Mesothelial cell of epicardium (in vitro differentiated cells): ENCODE data around the gene LRRC75A. TPM values are rescaled to one million over a fixed set of nuclear protein-coding genes. Genes with fewer than 3 reads are reported as not detected.

Experiments
- DNase-seq, 2 experiments: peaks; one replicate each; pipeline ENCODE4 v3.0.0; 2021; ENCODE audit warnings: low spot score in 2 of 2; ENCODE audit not compliant: unreplicated experiment in 2 of 2
- H3K27ac Mint-ChIP-seq: 2 replicates; pipeline ENCODE4 v1.8.0; 2021; ENCODE audit warnings: mixed read lengths
- H3K27me3 Mint-ChIP-seq: 2 replicates; pipeline ENCODE4 v1.8.0; 2021; ENCODE audit warnings: low read depth, mixed read lengths
- H3K36me3 Mint-ChIP-seq: 2 replicates; pipeline ENCODE4 v1.8.0; 2021; ENCODE audit warnings: mixed read lengths
- H3K4me1 Mint-ChIP-seq: 2 replicates; pipeline ENCODE4 v1.8.0; 2021; ENCODE audit warnings: mixed read lengths
- H3K4me3 Mint-ChIP-seq: 2 replicates; pipeline ENCODE4 v1.8.0; 2021; ENCODE audit warnings: mild to moderate bottlenecking, moderate library complexity, mixed read lengths
- H3K9me3 Mint-ChIP-seq: 2 replicates; pipeline ENCODE4 v1.8.0; 2021; ENCODE audit warnings: mixed read lengths
- total RNA-seq: library from RNA; stranded (reverse); gene quantifications from 3 replicates; pipeline ENCODE4 v1.2.1, GENCODE V29; 2021
- TF ChIP-seq, protein P1 (sequence below): fragments of 200-600 bp; sonication (generic); IDR thresholded peaks from one replicate; pipeline ENCODE4 v1.5.0; 2021; ENCODE audit warnings: antibody characterized with exemption; ENCODE audit not compliant: unreplicated experiment

The LRRC75A gene
- total RNA-seq, 1 donor from 2014 or later = 4.0 TPM

GRCh38 chr17:16437083-16437482, 54.9 kb downstream of the LRRC75A start:
- H3K4me3 Mint-ChIP-seq = no peak overlapping the region
- DNase-seq = no peak
- no peaks in the 10 kb centered on the region for H3K27me3 Mint-ChIP-seq
- peaks cover 10% of the 10 kb centered on the region for H3K36me3 Mint-ChIP-seq
- no peak overlapping the region for H3K27ac Mint-ChIP-seq
- H3K4me1 Mint-ChIP-seq = peaks cover 30% of the 10 kb centered on the region
- H3K9me3 Mint-ChIP-seq = no peaks in the 10 kb centered on the region
- TF ChIP-seq, protein P1, sequence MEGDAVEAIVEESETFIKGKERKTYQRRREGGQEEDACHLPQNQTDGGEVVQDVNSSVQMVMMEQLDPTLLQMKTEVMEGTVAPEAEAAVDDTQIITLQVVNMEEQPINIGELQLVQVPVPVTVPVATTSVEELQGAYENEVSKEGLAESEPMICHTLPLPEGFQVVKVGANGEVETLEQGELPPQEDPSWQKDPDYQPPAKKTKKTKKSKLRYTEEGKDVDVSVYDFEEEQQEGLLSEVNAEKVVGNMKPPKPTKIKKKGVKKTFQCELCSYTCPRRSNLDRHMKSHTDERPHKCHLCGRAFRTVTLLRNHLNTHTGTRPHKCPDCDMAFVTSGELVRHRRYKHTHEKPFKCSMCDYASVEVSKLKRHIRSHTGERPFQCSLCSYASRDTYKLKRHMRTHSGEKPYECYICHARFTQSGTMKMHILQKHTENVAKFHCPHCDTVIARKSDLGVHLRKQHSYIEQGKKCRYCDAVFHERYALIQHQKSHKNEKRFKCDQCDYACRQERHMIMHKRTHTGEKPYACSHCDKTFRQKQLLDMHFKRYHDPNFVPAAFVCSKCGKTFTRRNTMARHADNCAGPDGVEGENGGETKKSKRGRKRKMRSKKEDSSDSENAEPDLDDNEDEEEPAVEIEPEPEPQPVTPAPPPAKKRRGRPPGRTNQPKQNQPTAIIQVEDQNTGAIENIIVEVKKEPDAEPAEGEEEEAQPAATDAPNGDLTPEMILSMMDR = no peak

GRCh38 chr17:16435925-16436886, 55.8 kb downstream of the LRRC75A start:
- Mint-ChIP-seq H3K4me1 (peaks cover 23% of the 10 kb centered on the region), H3K36me3 (peaks cover 7% of the 10 kb centered on the region), H3K9me3 (no peaks in the 10 kb centered on the region), H3K4me3 (no peak overlapping the region), H3K27ac (no peak overlapping the region), H3K27me3 (no peaks in the 10 kb centered on the region)
- DNase-seq = no peak
- TF ChIP-seq, protein P1 = no peak

- H3K4me1 Mint-ChIP-seq = peaks cover 9% of the 10 kb centered on the region
- H3K4me3 Mint-ChIP-seq = no peak overlapping the region
- TF ChIP-seq, protein P1 = no peak
- no peaks in the 10 kb centered on the region for H3K27me3 Mint-ChIP-seq
- DNase-seq = no peak
- H3K27ac Mint-ChIP-seq = no peak overlapping the region
- no peaks in the 10 kb centered on the region for H3K9me3 Mint-ChIP-seq
- no peaks in the 10 kb centered on the region for H3K36me3 Mint-ChIP-seq
Measured at GRCh38 chr17:16434662-16435061, 57.3 kb downstream of the LRRC75A start.

DNA sequence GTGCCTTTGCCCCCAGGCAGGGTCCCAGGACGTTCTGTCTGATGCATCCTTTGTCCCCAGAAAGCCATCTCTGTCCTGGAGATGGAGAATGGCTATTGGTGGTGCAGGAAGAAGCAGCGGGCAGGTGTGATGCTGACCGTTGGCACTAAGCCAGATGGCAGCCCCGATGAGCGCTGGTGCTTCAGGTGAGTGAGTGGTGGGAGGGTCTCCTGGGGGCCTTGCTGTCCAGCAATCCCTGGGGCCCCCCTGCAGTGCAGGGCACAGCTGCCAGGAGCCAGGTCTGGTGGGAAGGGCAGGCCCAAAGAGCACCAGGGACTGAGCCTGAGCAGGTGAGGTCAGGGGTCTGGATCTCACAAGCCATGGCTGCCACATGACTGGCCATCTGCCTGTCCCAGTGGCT, 58.5 kb downstream of the LRRC75A start:
- Mint-ChIP-seq H3K27me3 (no peaks in the 10 kb centered on the region), H3K4me3 (no peak overlapping the region), H3K36me3 (no peaks in the 10 kb centered on the region), H3K9me3 (no peaks in the 10 kb centered on the region), H3K27ac (no peak overlapping the region), H3K4me1 (peaks cover 4% of the 10 kb centered on the region)
- DNase-seq = no peak
- TF ChIP-seq, protein P1 = no peak

DNA sequence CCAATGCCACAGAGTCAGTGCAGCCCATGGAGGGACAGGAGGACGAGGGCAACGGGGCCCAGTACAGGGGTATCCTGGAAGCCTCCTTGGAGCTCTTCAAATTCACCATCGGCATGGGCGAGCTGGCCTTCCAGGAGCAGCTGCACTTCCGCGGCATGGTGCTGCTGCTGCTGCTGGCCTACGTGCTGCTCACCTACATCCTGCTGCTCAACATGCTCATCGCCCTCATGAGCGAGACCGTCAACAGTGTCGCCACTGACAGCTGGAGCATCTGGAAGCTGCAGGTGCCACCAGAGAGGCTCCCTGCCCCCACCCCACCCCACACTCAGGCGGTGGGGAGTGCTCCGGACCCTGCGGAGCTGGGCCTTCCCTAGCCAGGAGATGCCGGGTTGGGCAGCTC, 60.0 kb downstream of the LRRC75A start:
- Mint-ChIP-seq H3K36me3 (no peaks in the 10 kb centered on the region), H3K27ac (no peak overlapping the region)

More for the DNA sequence above, 60.0 kb downstream of the LRRC75A start:
- H3K4me3 Mint-ChIP-seq = no peak overlapping the region
- H3K9me3 Mint-ChIP-seq = no peaks in the 10 kb centered on the region
- TF ChIP-seq, protein P1 = no peak
- DNase-seq = no peak
- no peaks in the 10 kb centered on the region for H3K4me1 Mint-ChIP-seq
- H3K27me3 Mint-ChIP-seq = no peaks in the 10 kb centered on the region
